Psoas muscle (tissue), 8 donors: ENCODE data around the gene REST. TPM values are rescaled to one million over a fixed set of nuclear protein-coding genes. Genes with fewer than 3 reads are reported as not detected.

Experiments used
- ATAC-seq, 4 donors: fragments of 200-7000 bp; cut with Tn5 transposase; one replicate each; pipeline ENCODE4 v1.9.1; 2020; ENCODE audit warnings: moderate library complexity in 3 of 4, mild to moderate bottlenecking in 2 of 4
- DNase-seq, 2 donors: peaks; one replicate each; pipeline ENCODE4 v3.0.0-alpha.2; 2020
- H3K27ac ChIP-seq: fragments of 200-600 bp; one replicate; pipeline ENCODE4 v1.8.0; 2022
- H3K27me3 ChIP-seq, 3 donors: fragments of 200-600 bp in 1 of 3; one replicate each; pipeline versions ENCODE4 v1.6.1 to v1.8.0; 2013 to 2022; ENCODE audit warnings: low read length in 2 of 3, mild to moderate bottlenecking in 2 of 3, moderate library complexity in 1 of 3; ENCODE audit not compliant: insufficient read depth in 3 of 3
- H3K36me3 ChIP-seq, 2 donors: fragments of 200-600 bp in 1 of 2; one replicate each; pipeline versions ENCODE4 v1.6.1 to v1.8.0; 2013 to 2022; ENCODE audit warnings: low read depth in 1 of 2, mild to moderate bottlenecking in 1 of 2, moderate library complexity in 1 of 2; ENCODE audit not compliant: insufficient read depth in 1 of 2
- H3K4me1 ChIP-seq: fragments of 200-600 bp; one replicate; pipeline ENCODE4 v1.8.0; 2022
- H3K4me3 ChIP-seq: fragments of 200-600 bp; one replicate; pipeline ENCODE4 v1.8.0; 2022; ENCODE audit warnings: mild to moderate bottlenecking
- H3K9me3 ChIP-seq: fragments of 200-600 bp; one replicate; pipeline ENCODE4 v1.8.0; 2022
- CTCF ChIP-seq: fragments of 200-600 bp; IDR thresholded peaks from one replicate; pipeline ENCODE4 v1.8.0; 2022; ENCODE audit warnings: antibody characterized with exemption
- WGBS, 3 donors: extraction: QIAGEN DNeasy Blood & Tissue Kit; methylation state at CpG; one replicate each; pipeline versions ENCODE4 v1.1.6 to v1.1.7; 2013; 5-methylcytosine and 5-hydroxymethylcytosine counted together
- intact Hi-C, 2 donors: fragments of 100-400 bp; cut with DNase I; formaldehyde crosslinking; loops; one replicate each; pipeline versions ENCODE4 v1.11.0 to v1.14.2; 2022
- long read RNA-seq, 2 donors: library from polyadenylated mRNA; unstranded; transcript quantifications; one replicate each; pipeline ENCODE4 v2.0.0, GENCODE V29; 2021
- polyA plus RNA-seq, 3 donors: library from polyadenylated mRNA; stranded (reverse); fragments of 200-250 nt; gene quantifications; one replicate each; pipeline ENCODE4 v1.2.3, GENCODE V29; 2013
- total RNA-seq, 4 donors: library from RNA; stranded (reverse); fragmentation: NEBNext Ultra II Directional in 2 of 4; extraction: Animal tissue kit (Norgen Biotek cat#: 25700) in 2 of 4; gene quantifications; one replicate each; pipeline versions ENCODE4 v1.2.1 to v1.2.4, GENCODE V29; 2021 to 2023
- donor health status: healthy with polysubstance abuse.
- donor health status: DM: no; HTN: no; CAD: no; lungs with moderate emphysema.
- donor health status: Bipolar disorder and iron deficiency.
- donor health status: healthy.
- donor health status: DM: yes; HTN: yes; CAD: no.
- donor health status: DM: no; HTN: no; CAD: no.
- donor health status: DM: no; HTN: no; CAD: no.
- donor health status: DM: yes; HTN: yes; CAD: no.

REST gene
- 10 to 100 TPM; 13.5 to 21.4 (median 20.0) TPM for total RNA-seq
- 1 to 10 TPM; 2.5 to 8.9 (median 5.9) TPM for polyA plus RNA-seq
- long read RNA-seq, donor 1, full-length matches to known transcripts = 14 of 18 reads
- long read RNA-seq, donor 1, partial matches to known transcripts = 1 of 18 reads
- long read RNA-seq, donor 1, other reads (novel, unspliced or antisense) = 3 of 18 reads
- long read RNA-seq, donor 2, full-length matches to known transcripts = 14 of 28 reads
- long read RNA-seq, donor 2, partial matches to known transcripts = 1 of 28 reads
- long read RNA-seq, donor 2, other reads (novel, unspliced or antisense) = 13 of 28 reads

- no peak for TF ChIP-seq CTCF
- peak; percentile 82 to 84 (median 82) for ATAC-seq
- no peaks in the 10 kb centered on the region for H3K27me3 ChIP-seq
- peak; percentile 81 to 85 for DNase-seq
- H3K9me3 ChIP-seq = no peaks in the 10 kb centered on the region
- peaks cover 26% of the 10 kb centered on the region for H3K4me1 ChIP-seq
- H3K4me3 ChIP-seq = peak within 1 kb of the TSS; percentile 96
- intact Hi-C loops = loop anchor here in 1 of 2 donors (5.0 kb wide), 3 partner anchors 50 to 470 kb away; partner anchors contain the start of genes NOA1, PAICS, POLR2B and PPAT
- H3K36me3 ChIP-seq = peaks cover 0 to 7% of the 10 kb centered on the region in 2 donors
- H3K27ac ChIP-seq = peak within 1 kb of the TSS; percentile 91
- 0 to 1% (median 0%) methylated on average over 32 to 74 of the region's 74 CpGs for WGBS, 3 donors
Observed at GRCh38 chr4:56907489-56908205, at the start of gene REST. TSS of gene REST (plus strand) at chr4:56907900. CDS start at chr4:56910639, 2,739 bp downstream.

- Histone ChIP-seq H3K27ac (no peak overlapping the region), H3K36me3 (no peaks in the 10 kb centered on the region), H3K27me3 (no peaks in the 10 kb centered on the region), H3K4me3 (no peak overlapping the region), H3K4me1 (no peaks in the 10 kb centered on the region), H3K9me3 (no peaks in the 10 kb centered on the region)
- ATAC-seq (no peak), DNase-seq (no peak)
- WGBS, 3 donors = 78 to 96% (median 95%) methylated on average over 5 of the region's 5 CpGs
- intact Hi-C loops = no loop called here
- no peak for TF ChIP-seq CTCF
Observed at GRCh38 chr4:56859841-56860240, 47.9 kb upstream of the REST start.

- H3K36me3 ChIP-seq = no peaks in the 10 kb centered on the region
- TF ChIP-seq CTCF = no peak
- 82 to 97% (median 88%) methylated on average over 3 of the region's 3 CpGs for WGBS, 3 donors
- H3K9me3 ChIP-seq = no peaks in the 10 kb centered on the region
- no peak overlapping the region for H3K27ac ChIP-seq
- H3K4me3 ChIP-seq = no peak overlapping the region
- DNase-seq (no peak), ATAC-seq (no peak)
- no peaks in the 10 kb centered on the region for H3K4me1 ChIP-seq
- intact Hi-C loops = no loop called here
- H3K27me3 ChIP-seq = no peaks in the 10 kb centered on the region
Observed at GRCh38 chr4:56860781-56861180, 46.9 kb upstream of the REST start.

- DNase-seq (no peak), ATAC-seq (no peak)
- Histone ChIP-seq H3K4me3 (no peak overlapping the region), H3K36me3 (no peaks in the 10 kb centered on the region), H3K4me1 (no peaks in the 10 kb centered on the region), H3K9me3 (no peaks in the 10 kb centered on the region), H3K27ac (no peak overlapping the region), H3K27me3 (no peaks in the 10 kb centered on the region)
- intact Hi-C loops = no loop called here
- TF ChIP-seq CTCF = no peak
- 27 to 35% (median 27%) methylated on average over 1 of the region's 1 CpG for WGBS, 3 donors
Observed at GRCh38 chr4:56861360-56861759, 46.3 kb upstream of the REST start.
